ENCODE results near the gene PFN4.

DNA sequence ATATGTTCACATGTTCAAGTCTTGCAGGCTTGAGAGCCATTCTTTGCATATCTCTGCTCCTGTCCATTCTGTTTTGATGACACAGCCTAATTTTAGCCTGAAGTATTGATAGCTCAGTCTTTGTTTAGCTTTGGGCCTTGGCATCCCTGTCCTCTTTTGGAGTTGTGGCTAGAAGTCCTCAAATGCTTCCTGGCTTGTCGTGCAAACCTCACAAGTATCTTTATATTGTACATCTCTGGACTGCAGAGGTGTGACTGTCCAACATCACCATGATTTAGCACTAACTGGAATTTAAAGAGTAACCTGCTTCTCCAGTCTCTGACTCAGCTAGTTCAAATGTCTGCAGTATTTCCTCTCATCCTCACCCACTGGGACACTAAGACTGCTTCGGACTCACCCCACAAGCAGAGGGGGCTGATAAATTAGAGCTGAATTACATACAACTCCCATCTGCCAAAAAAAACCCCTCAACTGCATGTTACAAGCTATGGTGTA lies 11.7 kb downstream of the PFN4 start:
- TF ChIP-seq, protein P1, sequence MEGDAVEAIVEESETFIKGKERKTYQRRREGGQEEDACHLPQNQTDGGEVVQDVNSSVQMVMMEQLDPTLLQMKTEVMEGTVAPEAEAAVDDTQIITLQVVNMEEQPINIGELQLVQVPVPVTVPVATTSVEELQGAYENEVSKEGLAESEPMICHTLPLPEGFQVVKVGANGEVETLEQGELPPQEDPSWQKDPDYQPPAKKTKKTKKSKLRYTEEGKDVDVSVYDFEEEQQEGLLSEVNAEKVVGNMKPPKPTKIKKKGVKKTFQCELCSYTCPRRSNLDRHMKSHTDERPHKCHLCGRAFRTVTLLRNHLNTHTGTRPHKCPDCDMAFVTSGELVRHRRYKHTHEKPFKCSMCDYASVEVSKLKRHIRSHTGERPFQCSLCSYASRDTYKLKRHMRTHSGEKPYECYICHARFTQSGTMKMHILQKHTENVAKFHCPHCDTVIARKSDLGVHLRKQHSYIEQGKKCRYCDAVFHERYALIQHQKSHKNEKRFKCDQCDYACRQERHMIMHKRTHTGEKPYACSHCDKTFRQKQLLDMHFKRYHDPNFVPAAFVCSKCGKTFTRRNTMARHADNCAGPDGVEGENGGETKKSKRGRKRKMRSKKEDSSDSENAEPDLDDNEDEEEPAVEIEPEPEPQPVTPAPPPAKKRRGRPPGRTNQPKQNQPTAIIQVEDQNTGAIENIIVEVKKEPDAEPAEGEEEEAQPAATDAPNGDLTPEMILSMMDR (IDR thresholded peaks at IDR 0.05) = no peak
- no peak for TF ChIP-seq POLR2A (IDR thresholded peaks at IDR 0.05)
